HG03521 (cell line): ENCODE measurements around the gene H19.

Experiments used
- ATAC-seq: cut with Tn5 transposase; IDR thresholded peaks from one replicate; pipeline ENCODE4 v1.9.1; 2021; ENCODE audit warnings: mild to moderate bottlenecking, moderate library complexity; ENCODE audit not compliant: unreplicated experiment

Gene H19

DNA sequence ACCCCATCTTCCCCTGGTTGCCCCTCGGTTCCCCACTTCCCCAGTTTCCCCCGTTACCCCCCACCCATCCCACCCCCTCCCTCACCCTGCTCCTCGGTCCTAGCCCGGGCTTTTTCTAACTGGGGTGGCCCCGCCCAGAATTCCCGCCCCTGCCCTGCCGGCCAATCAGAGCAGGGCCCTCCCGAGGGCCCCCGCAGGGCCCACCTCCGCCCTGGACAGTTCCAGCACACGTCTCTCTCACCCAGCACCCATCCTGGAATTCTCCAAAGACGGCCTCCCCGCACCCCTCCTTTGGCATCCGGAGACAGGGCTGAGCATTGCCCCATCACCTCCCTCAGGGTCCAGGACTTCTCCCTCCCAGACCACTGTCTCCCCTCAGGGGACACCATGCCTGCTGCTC is at the start of gene H19:
H19 (minus strand) TSS at position 88 of the 400 bp plus-strand sequence.
- no peak for ATAC-seq

DNA sequence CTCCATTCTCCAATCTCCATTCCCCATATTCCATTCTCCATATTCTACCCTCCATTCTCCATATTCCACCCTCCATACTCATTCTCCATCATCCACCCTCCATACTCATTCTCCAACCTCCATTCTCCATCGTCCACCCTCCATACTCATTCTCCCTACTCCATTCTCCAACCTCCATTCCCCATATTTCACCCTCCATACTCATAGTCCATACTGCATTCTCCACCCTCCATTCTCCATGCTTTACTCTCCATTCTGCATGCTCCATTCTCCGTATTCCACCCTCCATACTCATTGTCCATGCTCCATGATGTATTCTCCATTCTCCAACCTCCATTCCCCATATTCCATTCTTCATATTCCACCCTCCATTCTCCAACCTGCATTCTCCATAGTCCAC is 44.3 kb upstream of the H19 start:
- no peak for ATAC-seq

DNA sequence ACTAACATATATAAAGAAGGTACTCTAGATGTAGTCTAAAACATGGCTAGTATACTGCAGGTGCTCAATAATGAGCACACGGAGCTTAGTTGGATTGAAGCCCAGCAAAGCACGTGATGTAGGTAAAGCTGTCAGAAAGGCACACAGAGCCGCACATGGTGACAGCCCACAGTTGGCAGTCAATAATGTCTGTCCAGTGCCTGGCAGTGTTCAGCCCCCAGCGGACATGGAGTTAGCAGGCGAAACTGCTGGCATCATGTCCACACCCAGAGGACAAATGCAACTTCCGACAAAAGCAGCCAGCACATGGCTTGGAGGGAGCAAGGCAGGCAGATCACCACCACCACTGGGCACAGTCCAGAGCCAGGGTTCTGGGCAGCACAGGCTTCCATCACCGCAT is 43.5 kb upstream of the H19 start:
- no peak for ATAC-seq

DNA sequence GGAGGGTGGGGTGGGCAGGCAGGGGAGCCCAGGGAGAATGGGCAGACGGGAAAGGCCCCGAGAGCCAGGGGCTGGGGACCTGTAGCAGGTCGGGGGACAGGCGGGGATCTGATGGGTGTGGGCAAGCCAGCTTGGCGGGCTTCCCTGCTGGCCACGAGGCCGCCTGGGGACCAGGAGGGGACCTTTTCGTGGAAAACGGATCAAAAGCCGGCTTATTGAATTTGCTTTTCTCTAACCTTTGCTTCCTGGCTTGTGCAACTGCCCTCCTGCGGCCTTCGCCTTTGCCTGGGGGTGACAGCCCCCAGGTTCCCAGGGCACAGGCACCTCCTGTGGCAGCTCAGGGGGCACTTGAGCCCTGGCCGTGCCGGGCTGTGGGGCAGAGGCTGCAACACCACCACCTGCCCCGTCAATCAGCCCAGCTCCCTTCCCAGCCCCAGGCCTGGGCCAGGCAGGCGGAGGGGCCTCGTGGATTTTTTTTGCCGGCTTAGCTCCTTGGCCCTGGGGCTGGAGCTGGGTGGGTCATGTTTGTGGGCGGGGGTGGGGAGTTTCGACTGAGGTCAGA is 41.6 kb upstream of the H19 start:
- no peak for ATAC-seq

GRCh38 chr11:2036863-2037486 is 39.3 kb upstream of the H19 start:
- no peak for ATAC-seq

DNA sequence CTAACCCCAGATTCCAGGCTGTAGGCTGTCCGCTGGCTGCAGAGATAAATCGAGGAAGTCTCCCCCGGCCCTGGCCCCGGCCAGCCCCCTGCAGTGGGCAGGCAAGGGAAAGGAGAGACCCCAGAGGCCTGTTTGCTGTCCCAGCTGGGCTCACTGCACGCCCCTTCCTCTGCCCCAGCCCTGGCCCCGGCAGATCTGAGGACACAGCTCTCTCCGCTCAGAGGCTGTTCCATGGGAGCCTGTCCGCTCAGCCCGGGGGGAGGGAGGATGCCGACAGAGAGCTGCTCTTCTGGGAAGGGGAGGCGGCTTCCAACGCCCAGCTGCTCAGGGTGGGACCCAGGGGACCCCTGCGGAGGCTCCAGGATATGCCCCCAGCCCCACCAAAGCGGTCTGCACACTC is 37.7 kb upstream of the H19 start:
- ATAC-seq, result no peak

DNA sequence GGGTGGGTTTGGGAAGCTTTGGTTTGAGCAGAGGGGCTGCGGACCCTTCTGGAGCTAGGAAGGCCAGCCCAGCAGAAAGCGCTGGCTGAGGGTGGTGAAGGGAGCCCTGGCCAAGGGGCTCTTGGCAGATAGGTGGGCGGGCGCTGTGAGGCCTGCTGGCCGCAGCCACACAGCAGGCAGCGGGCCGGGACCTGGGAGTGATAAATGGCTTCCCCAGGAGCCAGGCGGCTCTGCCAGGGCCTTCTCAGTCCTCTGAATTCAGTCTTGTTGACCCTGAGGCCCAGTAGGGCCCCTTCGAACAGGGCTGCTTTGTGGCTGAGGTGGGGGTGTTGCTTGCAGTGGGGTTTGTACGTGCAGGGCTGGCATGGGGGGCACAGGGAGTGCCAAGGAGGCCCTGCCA is 33.4 kb upstream of the H19 start:
- ATAC-seq, result no peak

- ATAC-seq, result no peak
Measured at GRCh38 chr11:2027708-2028107, 30.1 kb upstream of the H19 start.

DNA sequence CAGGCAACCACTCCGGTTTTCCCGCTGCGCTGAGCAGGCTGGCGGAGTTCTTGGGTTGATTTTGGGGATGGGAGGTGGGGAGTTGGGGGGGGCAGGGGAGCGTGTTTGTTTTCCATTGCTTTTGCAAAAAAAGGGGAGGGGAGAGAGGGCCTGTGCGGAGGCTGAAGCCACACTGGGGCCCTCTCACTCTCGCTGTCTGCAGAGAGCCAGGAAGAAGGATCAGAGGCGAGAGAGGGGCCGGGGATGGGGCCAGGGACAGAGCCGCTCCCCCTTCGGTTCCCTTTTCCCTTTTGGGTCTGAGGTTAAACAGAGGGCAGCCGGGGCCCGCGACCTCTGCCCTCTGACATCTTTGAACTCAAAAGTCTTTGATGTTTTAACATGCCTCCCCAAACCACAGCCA is 17.4 kb upstream of the H19 start:
- no peak for ATAC-seq

GRCh38 chr11:2012440-2012839 is 14.8 kb upstream of the H19 start:
- ATAC-seq, result no peak

DNA sequence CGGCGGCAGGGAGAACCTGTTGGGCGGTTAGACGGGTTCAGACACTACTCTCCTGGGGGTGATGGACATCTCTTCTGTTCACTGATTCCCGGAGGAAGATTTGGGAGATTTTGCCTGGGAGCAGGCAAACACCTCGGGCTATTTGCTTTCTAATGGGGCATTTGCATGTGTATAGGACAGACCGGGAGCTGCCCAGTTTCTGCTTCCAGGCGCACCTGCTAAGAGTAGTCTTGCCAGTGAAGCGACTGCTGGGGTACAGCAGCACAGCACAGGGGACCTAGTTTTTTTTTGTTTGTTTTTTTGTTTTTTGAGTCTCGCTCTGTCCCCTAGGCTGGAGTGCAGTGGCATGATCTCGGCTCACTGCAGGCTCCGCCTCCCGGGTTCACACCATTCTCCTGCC is 6.8 kb upstream of the H19 start:
- ATAC-seq, result no peak

DNA sequence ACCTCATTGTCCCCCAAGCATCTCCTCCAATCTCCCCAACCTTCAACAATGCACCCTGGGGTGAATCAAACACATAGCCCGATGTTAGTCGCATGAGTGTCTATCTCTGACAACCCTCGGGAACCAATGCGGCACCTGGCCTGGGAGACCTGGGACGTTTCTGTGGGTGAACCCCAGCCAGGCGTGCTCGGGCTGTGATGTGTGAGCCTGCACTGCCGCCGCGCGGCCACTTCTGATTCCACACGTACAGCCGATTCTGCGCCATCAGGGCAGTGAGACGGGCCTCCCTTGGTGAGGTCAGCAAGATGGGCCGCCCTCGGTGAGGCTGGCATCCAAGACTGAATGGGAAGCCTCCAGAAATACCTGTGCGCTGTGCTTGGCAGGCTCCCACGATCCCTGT is 5.2 kb upstream of the H19 start:
- no peak for ATAC-seq

- ATAC-seq, result no peak
Measured at GRCh38 chr11:2002042-2002776, 4.6 kb upstream of the H19 start.

DNA sequence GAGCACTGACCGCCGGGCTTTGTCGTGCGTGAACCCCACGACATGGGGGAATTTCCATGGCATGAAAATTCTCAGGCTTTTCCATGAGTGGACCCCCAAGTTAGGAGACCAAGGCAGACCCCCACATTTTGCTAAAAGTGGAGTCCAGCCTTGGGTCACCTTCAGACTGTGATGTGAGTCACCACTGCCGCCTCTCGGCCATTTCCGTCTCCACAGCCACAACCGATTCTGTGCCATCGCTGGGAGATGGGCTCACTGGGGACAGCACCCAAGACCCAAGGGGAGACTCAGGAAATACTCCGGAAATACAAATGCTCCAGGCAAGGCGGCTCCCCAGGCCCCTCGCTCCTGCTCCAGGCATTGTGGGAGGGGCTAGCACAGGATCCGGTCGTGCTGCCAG is 1.2 kb upstream of the H19 start:
- ATAC-seq, result no peak

GRCh38 chr11:1998290-1998689 is 648 bp upstream of the H19 start:
- no peak for ATAC-seq

- no peak for ATAC-seq
Measured at GRCh38 chr11:1994121-1994520, 3.5 kb downstream of the H19 start.

DNA sequence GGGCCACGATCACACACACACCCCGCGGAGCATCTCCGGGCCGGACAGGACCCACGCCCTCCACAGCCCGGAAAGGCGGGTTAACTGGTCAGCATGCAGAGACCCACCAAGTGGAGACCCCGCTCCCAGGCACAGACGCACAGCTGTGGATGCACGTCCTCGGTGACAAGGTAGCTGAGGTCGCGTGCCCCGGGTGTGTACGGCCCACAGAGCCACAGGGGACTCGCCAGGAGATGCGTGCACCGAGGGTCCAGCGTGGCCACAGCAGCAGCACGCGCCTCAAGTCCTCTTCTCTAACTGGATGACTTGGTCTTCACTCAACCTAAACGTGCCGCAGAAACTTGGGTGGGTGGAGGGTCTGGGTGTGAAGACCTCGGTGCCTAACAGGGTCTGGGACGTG is 5.5 kb downstream of the H19 start:
- ATAC-seq, result no peak

DNA sequence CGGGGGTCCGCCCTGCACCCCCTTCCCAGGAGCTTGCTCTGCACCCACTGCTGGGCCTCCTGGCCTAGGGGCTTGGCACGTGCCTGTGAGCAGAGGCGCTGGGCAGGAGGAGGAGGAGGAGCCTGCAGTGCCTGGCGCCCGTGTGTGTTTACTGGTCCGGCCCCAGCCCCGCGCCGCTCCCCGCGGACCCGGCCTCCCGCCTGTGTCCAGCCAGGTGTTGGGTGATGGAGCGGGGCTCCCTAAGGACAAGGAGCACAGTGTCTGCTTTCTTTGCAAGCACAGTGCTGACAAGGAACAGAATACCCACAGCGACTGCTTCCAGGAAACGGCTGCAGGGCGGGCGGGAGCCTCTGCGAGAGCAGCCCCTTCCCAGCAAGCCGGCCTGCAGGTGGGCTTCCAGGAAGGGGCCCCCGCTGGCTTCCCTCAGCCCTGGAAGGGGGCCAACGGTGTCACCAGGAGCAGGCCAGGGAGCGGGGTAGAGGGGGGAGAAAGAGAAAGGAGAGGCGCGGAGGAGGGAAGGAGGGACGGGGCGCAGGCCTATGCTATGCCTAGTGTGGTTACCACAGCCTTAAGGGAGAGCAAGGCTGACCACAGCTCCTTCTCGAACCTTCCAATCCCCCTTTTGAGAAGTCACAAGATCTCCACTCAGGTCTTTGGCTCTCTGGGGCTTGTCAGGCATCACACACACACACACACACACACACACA is 6.6 kb downstream of the H19 start:
- no peak for ATAC-seq

DNA sequence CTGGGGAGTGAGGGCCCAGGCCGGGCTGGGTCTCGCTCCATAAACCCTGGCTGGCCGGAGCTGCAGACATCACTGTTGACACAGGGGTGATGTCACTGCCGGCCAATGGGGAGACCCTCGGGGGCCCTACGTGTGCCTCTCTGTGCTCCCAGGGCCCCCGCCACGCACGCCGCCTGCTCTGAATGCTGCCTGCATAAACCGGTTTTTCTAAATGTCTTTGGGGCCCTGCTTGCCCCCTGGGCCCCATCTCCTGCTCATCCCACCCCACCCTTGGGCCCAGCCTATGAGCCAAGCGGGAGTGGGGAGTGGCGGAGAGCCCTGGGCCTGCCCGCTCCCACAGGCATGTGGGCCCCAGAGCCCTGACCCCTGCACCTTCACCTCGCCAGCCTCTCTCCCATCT is 7.7 kb downstream of the H19 start:
- ATAC-seq, result no peak

DNA sequence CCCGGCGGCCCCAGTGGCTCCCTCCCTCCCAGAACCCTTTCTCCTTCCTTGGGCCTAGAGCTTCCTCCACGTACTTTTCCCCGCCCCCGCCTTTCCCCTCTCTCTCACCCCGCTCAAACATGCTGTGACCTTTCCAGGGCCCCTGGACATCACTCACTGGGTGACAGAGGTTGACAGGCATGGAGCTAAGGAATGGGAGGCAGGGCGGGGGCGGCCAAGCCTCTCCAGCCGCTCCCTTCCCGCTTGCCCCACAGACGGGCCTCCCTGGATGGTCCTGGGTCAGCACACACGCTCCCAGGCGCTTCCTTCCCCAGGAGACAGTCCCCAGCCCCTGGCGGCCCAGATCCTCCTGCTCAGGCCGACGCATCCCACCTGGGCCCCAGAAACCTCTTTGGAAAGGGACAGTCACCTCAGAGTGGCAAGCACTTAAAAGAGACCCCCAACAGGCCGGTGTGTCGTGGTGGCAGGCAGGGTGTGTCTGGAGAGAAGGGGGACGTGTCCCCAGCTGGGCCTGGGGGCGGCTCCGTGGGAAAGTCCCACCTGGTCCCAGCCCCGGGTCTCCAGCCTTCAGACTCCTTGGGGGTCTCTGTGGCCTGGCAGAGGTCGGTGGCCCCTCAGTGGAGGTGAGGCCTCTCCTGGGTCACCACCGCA is 8.8 kb downstream of the H19 start:
- ATAC-seq, result no peak

DNA sequence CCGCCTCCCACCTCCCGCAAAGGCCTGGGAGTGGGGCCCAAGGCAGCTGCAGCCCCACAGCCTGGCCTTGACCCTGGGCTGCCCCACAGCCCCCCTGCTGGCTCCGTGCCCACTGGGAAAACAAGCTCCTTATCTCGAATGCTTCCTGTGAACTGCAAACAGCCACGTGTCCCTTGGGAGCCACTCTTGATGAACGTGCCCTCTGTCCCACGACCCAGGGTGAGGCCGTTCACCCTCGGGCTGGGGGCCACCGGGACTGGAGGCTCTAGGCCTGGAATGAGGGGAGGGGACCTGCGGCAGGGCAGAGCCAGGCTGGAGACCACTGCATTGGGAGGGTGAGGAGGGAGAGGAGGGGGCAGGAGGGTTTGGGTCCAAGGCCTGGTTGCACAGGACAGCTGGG is 9.5 kb downstream of the H19 start:
- ATAC-seq, result no peak
